Glomerular visceral epithelial cell (primary cell): ENCODE data around the gene PEX26.
"Not testable (repeated sequence)": the region's sequence is repeated elsewhere in the genome, so short reads cannot be mapped to it uniquely, and the experiment has no call there.

Source experiments
- DNase-seq: peaks from one replicate; pipeline ENCODE4 v3.0.0-alpha.2; 2016; ENCODE audit errors: extremely low spot score

Gene PEX26

GRCh38 chr22:18118345-18118915 lies 40.6 kb downstream of the PEX26 start:
- no peak for DNase-seq

GRCh38 chr22:18119409-18120110 lies 41.8 kb downstream of the PEX26 start:
- no peak for DNase-seq

- DNase-seq = no peak
Observed at GRCh38 chr22:18120857-18121256, 43.1 kb downstream of the PEX26 start.

GRCh38 chr22:18121506-18121905 lies 43.7 kb downstream of the PEX26 start:
- DNase-seq = no peak

- no peak for DNase-seq
Observed at GRCh38 chr22:18121954-18122554, 44.3 kb downstream of the PEX26 start.

GRCh38 chr22:18123476-18124025 lies 45.8 kb downstream of the PEX26 start:
- DNase-seq = not testable (repeated sequence)

- DNase-seq = no peak
Observed at GRCh38 chr22:18126606-18127005, 48.8 kb downstream of the PEX26 start.

- no peak for DNase-seq
Observed at GRCh38 chr22:18130018-18130417, 52.2 kb downstream of the PEX26 start.

GRCh38 chr22:18130699-18131429 lies 53.1 kb downstream of the PEX26 start:
- no peak for DNase-seq

GRCh38 chr22:18133452-18133851 lies 55.7 kb downstream of the PEX26 start:
- no peak for DNase-seq

- DNase-seq = no peak
Observed at GRCh38 chr22:18136563-18137320, 59.0 kb downstream of the PEX26 start.

- not testable (repeated sequence) for DNase-seq
Observed at GRCh38 chr22:18141004-18141403, 63.2 kb downstream of the PEX26 start.

GRCh38 chr22:18144105-18144504 lies 66.3 kb downstream of the PEX26 start:
- DNase-seq = no peak

GRCh38 chr22:18145676-18146388 lies 68.0 kb downstream of the PEX26 start:
- no peak for DNase-seq

- no peak for DNase-seq
Observed at GRCh38 chr22:18146389-18146753, 68.6 kb downstream of the PEX26 start.

- DNase-seq = no peak
Observed at GRCh38 chr22:18147791-18148190, 70.0 kb downstream of the PEX26 start.

- DNase-seq = no peak
Observed at GRCh38 chr22:18148293-18148965, 70.6 kb downstream of the PEX26 start.

- no peak for DNase-seq
Observed at GRCh38 chr22:18152519-18152918, 74.7 kb downstream of the PEX26 start.

GRCh38 chr22:18154821-18155390 lies 77.1 kb downstream of the PEX26 start:
- no peak for DNase-seq
